ENCODE results near the gene GHSR.

DNA sequence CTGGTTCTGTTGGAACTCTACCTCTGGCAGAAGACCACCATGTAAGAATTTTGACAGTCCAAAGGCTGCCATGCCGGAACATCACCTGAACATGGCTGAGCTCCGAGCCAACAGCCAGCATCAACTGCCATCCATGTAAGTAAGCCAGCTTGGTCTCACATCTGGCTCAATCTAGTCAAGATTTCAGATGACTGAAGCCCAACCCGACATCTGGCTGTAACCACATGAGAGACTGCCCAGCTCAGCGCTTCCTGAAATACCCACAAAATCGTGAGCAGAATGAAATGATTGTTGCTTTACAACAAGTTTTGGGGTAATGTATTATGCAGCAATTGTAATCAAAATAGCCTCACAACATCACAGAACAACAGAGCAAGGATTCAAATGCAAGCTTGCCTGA is 32.9 kb downstream of the GHSR start:
- TF ChIP-seq, protein P1, sequence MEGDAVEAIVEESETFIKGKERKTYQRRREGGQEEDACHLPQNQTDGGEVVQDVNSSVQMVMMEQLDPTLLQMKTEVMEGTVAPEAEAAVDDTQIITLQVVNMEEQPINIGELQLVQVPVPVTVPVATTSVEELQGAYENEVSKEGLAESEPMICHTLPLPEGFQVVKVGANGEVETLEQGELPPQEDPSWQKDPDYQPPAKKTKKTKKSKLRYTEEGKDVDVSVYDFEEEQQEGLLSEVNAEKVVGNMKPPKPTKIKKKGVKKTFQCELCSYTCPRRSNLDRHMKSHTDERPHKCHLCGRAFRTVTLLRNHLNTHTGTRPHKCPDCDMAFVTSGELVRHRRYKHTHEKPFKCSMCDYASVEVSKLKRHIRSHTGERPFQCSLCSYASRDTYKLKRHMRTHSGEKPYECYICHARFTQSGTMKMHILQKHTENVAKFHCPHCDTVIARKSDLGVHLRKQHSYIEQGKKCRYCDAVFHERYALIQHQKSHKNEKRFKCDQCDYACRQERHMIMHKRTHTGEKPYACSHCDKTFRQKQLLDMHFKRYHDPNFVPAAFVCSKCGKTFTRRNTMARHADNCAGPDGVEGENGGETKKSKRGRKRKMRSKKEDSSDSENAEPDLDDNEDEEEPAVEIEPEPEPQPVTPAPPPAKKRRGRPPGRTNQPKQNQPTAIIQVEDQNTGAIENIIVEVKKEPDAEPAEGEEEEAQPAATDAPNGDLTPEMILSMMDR (IDR thresholded peaks at IDR 0.05) = no peak
- no peak for TF ChIP-seq EZH2 (IDR thresholded peaks at IDR 0.05)
